Mesenchymal stem cell (in vitro differentiated cells and primary cell): ENCODE data around the gene DENND2A.
"Not testable (repeated sequence)": the region's sequence is repeated elsewhere in the genome, so short reads cannot be mapped to it uniquely, and the experiment has no call there.

Experiments
- DNase-seq: peaks from one replicate; pipeline ENCODE4 v3.0.0-alpha.2; 2013
- H2AFZ ChIP-seq: one replicate; pipeline ENCODE4 v1.6.1; 2013; ENCODE audit warnings: low read depth, mild to moderate bottlenecking, control low read depth, inconsistent platforms, low read length, moderate library complexity
- H2AK5ac ChIP-seq: 2 replicates; pipeline ENCODE4 v1.6.1; 2013; ENCODE audit warnings: low read length, moderate library complexity, mild to moderate bottlenecking, inconsistent platforms; ENCODE audit not compliant: severe bottlenecking
- H2BK120ac ChIP-seq: one replicate; pipeline ENCODE4 v1.6.1; 2013; ENCODE audit warnings: low read depth, mild to moderate bottlenecking, inconsistent platforms, low read length, moderate library complexity
- H2BK12ac ChIP-seq, 2 experiments: one replicate each; pipeline ENCODE4 v1.6.1; 2013; ENCODE audit warnings: inconsistent platforms in 2 of 2, low read length in 2 of 2, mild to moderate bottlenecking in 2 of 2, moderate library complexity in 2 of 2, control low read depth in 1 of 2
- H2BK15ac ChIP-seq: one replicate; pipeline ENCODE4 v1.6.1; 2013; ENCODE audit warnings: mild to moderate bottlenecking, low read depth, inconsistent platforms; ENCODE audit not compliant: poor library complexity, severe bottlenecking
- H2BK5ac ChIP-seq: 2 replicates; pipeline ENCODE4 v1.6.1; 2013; ENCODE audit warnings: low read depth, mild to moderate bottlenecking, low read length, control low read depth, inconsistent platforms; ENCODE audit not compliant: poor library complexity, severe bottlenecking
- H3K14ac ChIP-seq, 2 experiments: one replicate each; pipeline ENCODE4 v1.6.1; 2013; ENCODE audit warnings: inconsistent platforms in 2 of 2, low read length in 2 of 2, control low read depth in 1 of 2, mild to moderate bottlenecking in 1 of 2, moderate library complexity in 1 of 2
- H3K18ac ChIP-seq, 2 experiments: one replicate each; pipeline ENCODE4 v1.6.1; 2013; ENCODE audit warnings: inconsistent platforms in 2 of 2, low read length in 2 of 2, control low read depth in 1 of 2, low read depth in 1 of 2, mild to moderate bottlenecking in 1 of 2
- H3K23ac ChIP-seq, 2 experiments: one replicate each; pipeline ENCODE4 v1.6.1; 2013; ENCODE audit warnings: inconsistent platforms in 2 of 2, low read length in 2 of 2, mild to moderate bottlenecking in 2 of 2, moderate library complexity in 2 of 2, control low read depth in 1 of 2
- H3K27ac ChIP-seq: 2 replicates; pipeline ENCODE4 v1.5.1; 2013; ENCODE audit warnings: mild to moderate bottlenecking, moderate library complexity, low read length, control low read depth, inconsistent platforms; ENCODE audit not compliant: poor library complexity, severe bottlenecking
- H3K27me3 ChIP-seq, 2 experiments: 2 replicates each; pipeline versions ENCODE4 v1.6.1 to v1.7.0; 2013; ENCODE audit warnings: low read length in 2 of 2, mild to moderate bottlenecking in 2 of 2, moderate library complexity in 2 of 2, control low read depth in 1 of 2, inconsistent platforms in 1 of 2; ENCODE audit not compliant: control insufficient read depth in 1 of 2, insufficient read depth in 1 of 2
- H3K36me3 ChIP-seq, 2 experiments: 2 replicates each; pipeline versions ENCODE4 v1.6.1 to v1.7.0; 2013; ENCODE audit warnings: low read length in 2 of 2, control low read depth in 1 of 2, inconsistent platforms in 1 of 2, low read depth in 1 of 2, mild to moderate bottlenecking in 1 of 2; ENCODE audit not compliant: insufficient read depth in 2 of 2, control insufficient read depth in 1 of 2
- H3K4ac ChIP-seq, 2 experiments: one replicate each; pipeline ENCODE4 v1.6.1; 2013; ENCODE audit warnings: inconsistent platforms in 2 of 2, low read length in 2 of 2, mild to moderate bottlenecking in 2 of 2, moderate library complexity in 2 of 2, control low read depth in 1 of 2, low read depth in 1 of 2
- H3K4me1 ChIP-seq: 2 replicates; pipeline ENCODE4 v1.6.1; 2013; ENCODE audit warnings: low read depth, low read length, control low read depth; ENCODE audit not compliant: control insufficient read depth, insufficient read depth
- H3K4me2 ChIP-seq: 2 replicates; pipeline ENCODE4 v1.6.1; 2013; ENCODE audit warnings: low read length, mild to moderate bottlenecking, inconsistent platforms; ENCODE audit not compliant: poor library complexity, severe bottlenecking
- H3K4me3 ChIP-seq, 2 experiments: 2 replicates each; pipeline versions ENCODE4 v1.5.1 to v1.7.0; 2013; ENCODE audit warnings: low read length in 2 of 2, mild to moderate bottlenecking in 2 of 2, control low read depth in 1 of 2, low read depth in 1 of 2; ENCODE audit not compliant: insufficient read depth in 1 of 2
- H3K79me1 ChIP-seq: replicated peaks from 2 replicates; pipeline ENCODE4 v1.6.1; 2013; ENCODE audit warnings: mild to moderate bottlenecking, control low read depth, low read length, inconsistent platforms; ENCODE audit not compliant: poor library complexity, severe bottlenecking
- H3K9ac ChIP-seq: 2 replicates; pipeline ENCODE4 v1.7.0; 2013; ENCODE audit warnings: mild to moderate bottlenecking, low read length, moderate library complexity
- H3K9me3 ChIP-seq: 2 replicates; pipeline ENCODE4 v1.7.0; 2013; ENCODE audit warnings: mild to moderate bottlenecking, low read length; ENCODE audit not compliant: control insufficient read depth
- H4K8ac ChIP-seq: one replicate; pipeline ENCODE4 v1.6.1; 2013; ENCODE audit warnings: inconsistent platforms, mild to moderate bottlenecking, low read length, moderate library complexity
- H4K91ac ChIP-seq: one replicate; pipeline ENCODE4 v1.6.1; 2013; ENCODE audit warnings: mild to moderate bottlenecking, low read length, inconsistent platforms
- WGBS: methylation state at CpG from one replicate; pipeline ENCODE4 v1.1.7; 2013; ENCODE audit warnings: mixed read lengths; 5-methylcytosine and 5-hydroxymethylcytosine counted together

The DENND2A gene

DNA sequence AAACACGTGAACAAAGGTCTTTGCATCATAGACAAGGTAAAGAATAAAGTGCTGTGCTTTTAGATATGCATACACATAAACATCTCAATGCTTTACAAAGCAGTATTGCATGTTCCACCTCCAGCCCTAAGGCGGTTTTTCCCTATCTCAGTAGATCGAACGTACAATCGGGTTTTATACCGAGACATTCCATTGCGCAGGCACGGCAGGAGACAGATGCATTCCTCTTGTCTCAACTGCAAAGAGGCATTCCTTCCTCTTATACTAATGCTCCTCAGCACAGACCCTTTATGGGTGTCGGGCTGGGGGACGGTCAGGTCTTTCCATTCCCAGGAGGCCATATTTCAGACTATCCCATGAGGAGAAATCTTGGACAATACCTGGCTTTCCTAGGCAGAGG lies 87.4 kb downstream of the DENND2A start:
- H3K4me1 ChIP-seq, H2BK12ac ChIP-seq, H3K9me3 ChIP-seq: not testable (repeated sequence)

DNA sequence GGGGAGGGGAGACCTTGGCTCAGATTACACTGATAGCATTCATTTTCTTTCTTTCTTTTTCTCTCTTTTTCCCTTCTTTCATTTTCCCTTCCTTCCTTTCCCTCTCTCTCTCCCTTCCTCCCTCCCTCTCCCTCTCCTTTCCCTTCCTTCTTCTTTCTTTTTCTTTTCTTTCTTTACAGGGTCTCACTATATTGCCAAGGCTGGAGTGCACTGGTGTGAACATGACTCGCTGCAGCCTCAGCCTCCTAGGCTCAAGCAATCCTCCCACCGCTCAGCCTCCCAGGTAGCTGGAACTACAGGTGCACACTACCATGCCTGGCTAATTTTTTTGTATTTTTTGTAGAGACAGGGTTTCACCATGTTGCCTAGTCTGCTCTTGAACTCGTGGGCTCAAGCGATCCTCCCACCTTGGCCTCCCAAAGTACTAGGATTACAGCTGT lies 88.4 kb downstream of the DENND2A start:
- H3K79me1 ChIP-seq: peaks cover 11% of the 10 kb centered on the region
- no peak overlapping the region for H3K4me3 ChIP-seq
- peak overlapping the region; percentile 23 for H4K8ac ChIP-seq
- H2BK120ac ChIP-seq: no peak overlapping the region
- no peak overlapping the region for H2BK12ac ChIP-seq
- H3K36me3 ChIP-seq: peaks cover 34 to 43% of the 10 kb centered on the region in 2 experiments
- 100% methylated on average over 4 of the region's 4 CpGs for WGBS
- H2AK5ac ChIP-seq: no peak overlapping the region
- H3K9ac ChIP-seq: no peak overlapping the region
- no peak overlapping the region for H3K27ac ChIP-seq
- H3K4ac ChIP-seq: no peak overlapping the region
- no peaks in the 10 kb centered on the region for H3K9me3 ChIP-seq
- H3K23ac ChIP-seq: no peak overlapping the region
- H3K14ac ChIP-seq: no peak overlapping the region
- H2AFZ ChIP-seq: no peak overlapping the region
- H4K91ac ChIP-seq: no peak overlapping the region
- H3K18ac ChIP-seq: no peak overlapping the region
- H2BK15ac ChIP-seq: no peak overlapping the region
- DNase-seq: no peak
- no peak overlapping the region for H3K4me2 ChIP-seq
- peaks cover 2% of the 10 kb centered on the region for H3K4me1 ChIP-seq
- no peak overlapping the region for H2BK5ac ChIP-seq
- no peaks in the 10 kb centered on the region for H3K27me3 ChIP-seq

More for the DNA sequence above, 87.4 kb downstream of the DENND2A start:
- H3K4me3 ChIP-seq, H3K4ac ChIP-seq, DNase-seq, H3K9ac ChIP-seq, H2BK5ac ChIP-seq, H3K4me2 ChIP-seq, H4K8ac ChIP-seq, H2BK120ac ChIP-seq, H2AK5ac ChIP-seq, H3K23ac ChIP-seq, H4K91ac ChIP-seq, H3K14ac ChIP-seq, H3K27me3 ChIP-seq, H3K18ac ChIP-seq, H2AFZ ChIP-seq, H2BK15ac ChIP-seq: not testable (repeated sequence)
- H3K79me1 ChIP-seq: peaks cover 13% of the 10 kb centered on the region
- peak overlapping the region; percentile 40 for H3K27ac ChIP-seq
- WGBS: 97% methylated on average over 9 of the region's 10 CpGs
- H3K36me3 ChIP-seq: peaks cover 40 to 50% of the 10 kb centered on the region in 2 experiments

DNA sequence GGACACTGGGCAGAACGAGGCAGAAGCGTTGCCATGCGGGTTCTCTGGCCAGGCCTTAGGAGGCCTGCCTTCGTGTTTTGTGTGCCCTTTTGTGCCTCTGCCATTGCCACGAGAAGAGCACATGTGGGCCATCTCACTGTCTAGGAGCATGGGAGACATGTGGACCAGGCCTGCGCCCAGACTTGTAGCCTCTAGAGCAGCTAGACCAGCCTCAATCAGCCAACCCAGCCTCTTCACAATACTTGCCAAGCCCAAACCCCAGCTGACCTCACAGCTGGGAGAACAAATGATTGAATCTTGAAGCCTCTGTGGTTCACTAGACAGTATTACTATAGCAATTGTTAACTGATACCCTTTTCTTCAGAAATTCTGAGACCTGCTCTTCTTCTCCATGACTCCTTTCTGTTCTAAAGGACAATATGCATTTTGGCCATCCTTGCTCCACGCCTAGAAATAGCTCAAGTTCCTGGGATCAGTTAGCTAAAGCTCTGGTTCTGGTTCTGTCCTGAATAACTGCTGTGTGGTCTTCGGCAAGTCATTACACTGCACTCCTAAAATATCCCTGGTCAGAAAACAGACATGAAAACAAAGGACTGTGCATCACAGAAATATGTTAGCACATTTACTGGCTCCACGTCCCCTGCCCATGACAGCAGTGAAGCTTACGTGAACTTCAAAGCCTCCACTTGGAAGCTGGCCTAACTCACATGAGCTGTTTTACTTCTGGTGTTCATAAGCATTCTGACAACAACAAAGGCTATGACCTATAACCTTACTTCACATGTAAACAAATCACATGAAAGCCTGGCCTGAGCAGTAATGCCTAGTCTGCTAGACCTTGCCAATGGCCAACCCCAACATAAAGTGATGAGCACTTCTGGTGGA lies 89.0 kb downstream of the DENND2A start:
- peak overlapping the region in 1 of 2 experiments; percentile 31 for H3K4ac ChIP-seq
- H3K4me3 ChIP-seq: no peak overlapping the region
- peak; percentile 26 for DNase-seq
- H3K4me2 ChIP-seq: no peak overlapping the region
- peaks cover 32 to 44% of the 10 kb centered on the region in 2 experiments for H3K36me3 ChIP-seq
- H2BK120ac ChIP-seq: no peak overlapping the region
- H2AFZ ChIP-seq: no peak overlapping the region
- peak overlapping the region; percentile 73 for H4K91ac ChIP-seq
- no peak overlapping the region for H3K9ac ChIP-seq
- H2AK5ac ChIP-seq: peak overlapping the region; percentile 4
- peak overlapping the region in 1 of 2 experiments; percentile 59 for H3K23ac ChIP-seq
- H3K14ac ChIP-seq: no peak overlapping the region
- H3K18ac ChIP-seq: peak overlapping the region in 1 of 2 experiments; percentile 28
- H3K27me3 ChIP-seq: no peaks in the 10 kb centered on the region
- no peaks in the 10 kb centered on the region for H3K9me3 ChIP-seq
- H2BK12ac ChIP-seq: no peak overlapping the region
- peaks cover 2% of the 10 kb centered on the region for H3K4me1 ChIP-seq
- WGBS: 90% methylated on average over 10 of the region's 10 CpGs
- no peak overlapping the region for H2BK5ac ChIP-seq
- no peak overlapping the region for H3K27ac ChIP-seq
- peak overlapping the region; percentile 23 for H4K8ac ChIP-seq
- H2BK15ac ChIP-seq: no peak overlapping the region
- peaks cover 9% of the 10 kb centered on the region for H3K79me1 ChIP-seq

DNA sequence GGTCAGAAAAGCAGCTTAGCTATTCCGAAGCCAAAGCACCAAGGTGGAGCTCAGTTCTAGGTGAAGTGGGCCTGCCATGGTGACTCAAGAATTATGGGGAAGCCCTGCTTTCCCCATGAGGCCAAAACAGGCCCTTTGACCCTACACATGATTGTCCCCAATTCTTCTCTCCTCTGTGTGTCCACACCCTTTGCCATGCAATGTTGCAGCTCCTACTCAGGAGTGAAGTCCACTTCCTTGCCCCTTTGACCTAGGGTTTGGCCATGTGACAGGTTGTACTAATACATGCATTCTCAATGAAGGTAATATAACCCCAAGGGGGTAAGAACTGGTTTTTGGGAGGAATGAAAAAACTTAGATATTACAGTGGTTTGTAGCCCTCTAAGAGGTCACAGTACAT lies 93.7 kb downstream of the DENND2A start:
- no peak overlapping the region for H3K27ac ChIP-seq
- H3K4ac ChIP-seq: no peak overlapping the region
- H3K9ac ChIP-seq: no peak overlapping the region
- no peak overlapping the region for H3K4me3 ChIP-seq
- no peak overlapping the region for H2AFZ ChIP-seq
- H2BK5ac ChIP-seq: no peak overlapping the region
- no peak overlapping the region for H2BK15ac ChIP-seq
- H2BK120ac ChIP-seq: no peak overlapping the region
- H2AK5ac ChIP-seq: no peak overlapping the region
- H3K79me1 ChIP-seq: peaks cover 16% of the 10 kb centered on the region
- H3K27me3 ChIP-seq: no peaks in the 10 kb centered on the region
- H3K4me1 ChIP-seq: peaks cover 11% of the 10 kb centered on the region
- H3K18ac ChIP-seq: no peak overlapping the region
- H4K8ac ChIP-seq: no peak overlapping the region
- H3K14ac ChIP-seq: no peak overlapping the region
- WGBS: 92% methylated on average over 1 of the region's 1 CpG
- DNase-seq: no peak
- H3K9me3 ChIP-seq: no peaks in the 10 kb centered on the region
- H3K23ac ChIP-seq: peak overlapping the region in 1 of 2 experiments; percentile 9
- peaks cover 32 to 66% of the 10 kb centered on the region in 2 experiments for H3K36me3 ChIP-seq
- no peak overlapping the region for H3K4me2 ChIP-seq
- H2BK12ac ChIP-seq: no peak overlapping the region
- no peak overlapping the region for H4K91ac ChIP-seq
